Mesenteric fat pad (tissue), 1 donor: ENCODE results near the gene ZNF521. TPM values are rescaled to one million over a fixed set of nuclear protein-coding genes. Genes with fewer than 3 reads are reported as not detected.

ENCODE experiments used
- DNase-seq: peaks from one replicate; pipeline ENCODE4 v3.0.0-alpha.2; 2020; ENCODE audit warnings: low spot score
- total RNA-seq: library from RNA; stranded (reverse); fragmentation: NEBNext Ultra II Directional; extraction: Animal tissue kit (Norgen Biotek cat#: 25700); gene quantifications from one replicate; pipeline ENCODE4 v1.2.1, GENCODE V29; 2021
- donor health status: DM: yes; HTN: yes; CAD: no.

The ZNF521 gene
- total RNA-seq, 1 donor from 2014 or later, result 20.4 TPM

- DNase-seq, result no peak
Measured at GRCh38 chr18:25229920-25230319, 122.0 kb downstream of the ZNF521 start.

- no peak for DNase-seq
Measured at GRCh38 chr18:25229081-25229480, 122.9 kb downstream of the ZNF521 start.

GRCh38 chr18:25228410-25228809 lies 123.6 kb downstream of the ZNF521 start:
- DNase-seq, result no peak

GRCh38 chr18:25225151-25225550 lies 126.8 kb downstream of the ZNF521 start:
- DNase-seq, result no peak

GRCh38 chr18:25223899-25224886 lies 127.8 kb downstream of the ZNF521 start:
- no peak for DNase-seq

- DNase-seq, result no peak
Measured at GRCh38 chr18:25223211-25223610, 128.8 kb downstream of the ZNF521 start.

GRCh38 chr18:25222648-25223047 lies 129.3 kb downstream of the ZNF521 start:
- no peak for DNase-seq

- DNase-seq, result no peak
Measured at GRCh38 chr18:25210622-25211021, 141.3 kb downstream of the ZNF521 start.

- no peak for DNase-seq
Measured at GRCh38 chr18:25192065-25192464, 159.9 kb downstream of the ZNF521 start.

- DNase-seq, result no peak
Measured at GRCh38 chr18:25190472-25190871, 161.5 kb downstream of the ZNF521 start.

GRCh38 chr18:25189391-25190185 lies 162.4 kb downstream of the ZNF521 start:
- DNase-seq, result no peak

GRCh38 chr18:25187521-25188192 lies 164.3 kb downstream of the ZNF521 start:
- no peak for DNase-seq

GRCh38 chr18:25186871-25187270 lies 165.1 kb downstream of the ZNF521 start:
- no peak for DNase-seq

- DNase-seq, result no peak
Measured at GRCh38 chr18:25181993-25182392, 170.0 kb downstream of the ZNF521 start.

GRCh38 chr18:25181581-25181980 lies 170.4 kb downstream of the ZNF521 start:
- no peak for DNase-seq

- no peak for DNase-seq
Measured at GRCh38 chr18:25180973-25181548, 170.9 kb downstream of the ZNF521 start.

- DNase-seq, result no peak
Measured at GRCh38 chr18:25177631-25178030, 174.3 kb downstream of the ZNF521 start.

- no peak for DNase-seq
Measured at GRCh38 chr18:25176518-25177042, 175.4 kb downstream of the ZNF521 start.

- DNase-seq, result no peak
Measured at GRCh38 chr18:25175558-25176517, 176.1 kb downstream of the ZNF521 start.

- DNase-seq, result no peak
Measured at GRCh38 chr18:25174324-25174723, 177.6 kb downstream of the ZNF521 start.
